Transverse colon (tissue), 4 donors: ENCODE results near the gene DHX58. TPM values are rescaled to one million over a fixed set of nuclear protein-coding genes. Genes with fewer than 3 reads are reported as not detected.

Source experiments
- DNase-seq: peaks from one replicate; pipeline ENCODE4 v3.0.0-alpha.2; 2019
- H3K27ac ChIP-seq, 4 donors: fragments of 200-600 bp; sonication (generic); 2 replicates each; pipeline ENCODE4 v1.5.1; 2016 to 2018; ENCODE audit warnings: inconsistent platforms in 4 of 4
- H3K27me3 ChIP-seq: fragments of 200-600 bp; sonication (generic); 2 replicates; pipeline ENCODE4 v1.5.1; 2017; ENCODE audit warnings: inconsistent platforms
- H3K36me3 ChIP-seq, 4 donors: fragments of 200-600 bp; sonication (generic); 2 replicates each; pipeline ENCODE4 v1.5.1; 2017 to 2019; ENCODE audit warnings: inconsistent platforms in 4 of 4
- H3K4me1 ChIP-seq, 4 donors: fragments of 200-600 bp; sonication (generic); 2 replicates each; pipeline ENCODE4 v1.5.1; 2017 to 2020; ENCODE audit warnings: inconsistent platforms in 4 of 4
- H3K4me3 ChIP-seq, 4 donors: fragments of 200-600 bp; sonication (generic); 1 replicate in 1 of 4; 2 replicates in 3 of 4; pipeline versions ENCODE4 v1.5.1 to v1.6.1; 2017 to 2019; ENCODE audit warnings: inconsistent platforms in 4 of 4
- H3K9me3 ChIP-seq, 2 donors: fragments of 200-600 bp; sonication (generic); 2 replicates each; pipeline ENCODE4 v1.5.1; 2017 to 2019; ENCODE audit warnings: inconsistent platforms in 2 of 2
- EP300 ChIP-seq: sonication (generic); formaldehyde crosslinking; IDR thresholded peaks from one replicate; pipeline ENCODE4 v1.6.1; 2017; ENCODE audit warnings: antibody characterized with exemption, low read depth
- POLR2A ChIP-seq: fragments of 450-650 bp; IDR thresholded peaks from one replicate; pipeline ENCODE4 v1.6.1; 2016; ENCODE audit warnings: antibody characterized with exemption, mild to moderate bottlenecking, moderate library complexity
- POLR2AphosphoS5 ChIP-seq, 3 donors: sonication (generic); formaldehyde crosslinking; IDR thresholded peaks; one replicate each; pipeline ENCODE4 v1.6.1; 2016; ENCODE audit warnings: antibody characterized with exemption in 3 of 3
- WGBS, 2 donors: methylation state at CpG; one replicate each; pipeline ENCODE4 v1.1.5; 2018; ENCODE audit warnings: low coverage in 1 of 2; 5-methylcytosine and 5-hydroxymethylcytosine counted together
- in situ Hi-C, 4 donors: fragments of 200-750 bp; cut with MboI; loops; one replicate each; pipeline versions ENCODE4 v1.15.0 to v1.15.1; 2017; ENCODE audit warnings: low sequenced_read_pairs in 3 of 4, low pct_ligation_motif_present in 1 of 4, low pct_unique_long_range_greater_than_20kb in 1 of 4
- intact Hi-C: fragments of 100-400 bp; cut with DNase I; formaldehyde crosslinking; loops from one replicate; pipeline ENCODE4 v1.15.1; 2023; ENCODE audit warnings: low total_unique reads
- total RNA-seq, 4 donors: library from RNA; depleted of rRNA; stranded (reverse); fragments of >200 nt; gene quantifications; one replicate each; pipeline ENCODE4 v1.1.0, GENCODE V29; 2016
- TF ChIP-seq, protein P1 (sequence below), 5 experiments: fragments of 200-600 bp in 3 of 5; fragments of 450-650 bp in 2 of 5; sonication (generic) in 3 of 5; IDR thresholded peaks; 1 replicate in 2 of 5; 2 replicates in 3 of 5; pipeline ENCODE4 v1.5.1; 2016 to 2017; ENCODE audit warnings: antibody characterized with exemption in 5 of 5, inconsistent platforms in 3 of 5, mild to moderate bottlenecking in 2 of 5, moderate library complexity in 1 of 5

The DHX58 gene
- total RNA-seq, 4 donors from 2014 or later: 4.6 to 14.6 (median 12.8) TPM

GRCh38 chr17:42087736-42088705, 24.5 kb downstream of the DHX58 start:
- Histone ChIP-seq H3K27me3 (peaks cover 27% of the 10 kb centered on the region), H3K4me1 (no peaks in the 10 kb centered on the region), H3K4me3 (no peak overlapping the region), H3K27ac (no peak overlapping the region), H3K9me3 (no peaks in the 10 kb centered on the region), H3K36me3 (no peaks in the 10 kb centered on the region)
- in situ Hi-C loops (loop anchor here in 1 of 4 donors (25.0 kb wide), 1 partner anchor 351 kb away; the partner anchor contains the start of gene HAP1), intact Hi-C loops (no loop called here)
- no peak for DNase-seq
- TF ChIP-seq POLR2AphosphoS5 (IDR thresholded peaks at IDR 0.05) (no peak), EP300 (no peak), POLR2A (no peak)
- TF ChIP-seq, protein P1, sequence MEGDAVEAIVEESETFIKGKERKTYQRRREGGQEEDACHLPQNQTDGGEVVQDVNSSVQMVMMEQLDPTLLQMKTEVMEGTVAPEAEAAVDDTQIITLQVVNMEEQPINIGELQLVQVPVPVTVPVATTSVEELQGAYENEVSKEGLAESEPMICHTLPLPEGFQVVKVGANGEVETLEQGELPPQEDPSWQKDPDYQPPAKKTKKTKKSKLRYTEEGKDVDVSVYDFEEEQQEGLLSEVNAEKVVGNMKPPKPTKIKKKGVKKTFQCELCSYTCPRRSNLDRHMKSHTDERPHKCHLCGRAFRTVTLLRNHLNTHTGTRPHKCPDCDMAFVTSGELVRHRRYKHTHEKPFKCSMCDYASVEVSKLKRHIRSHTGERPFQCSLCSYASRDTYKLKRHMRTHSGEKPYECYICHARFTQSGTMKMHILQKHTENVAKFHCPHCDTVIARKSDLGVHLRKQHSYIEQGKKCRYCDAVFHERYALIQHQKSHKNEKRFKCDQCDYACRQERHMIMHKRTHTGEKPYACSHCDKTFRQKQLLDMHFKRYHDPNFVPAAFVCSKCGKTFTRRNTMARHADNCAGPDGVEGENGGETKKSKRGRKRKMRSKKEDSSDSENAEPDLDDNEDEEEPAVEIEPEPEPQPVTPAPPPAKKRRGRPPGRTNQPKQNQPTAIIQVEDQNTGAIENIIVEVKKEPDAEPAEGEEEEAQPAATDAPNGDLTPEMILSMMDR (IDR thresholded peaks at IDR 0.05): no peak
- 36 to 60% methylated on average over 4 to 20 of the region's 20 CpGs for WGBS, 2 donors

- DNase-seq: no peak
- H3K27me3 ChIP-seq: peaks cover 27% of the 10 kb centered on the region
- no peaks in the 10 kb centered on the region for H3K9me3 ChIP-seq
- H3K27ac ChIP-seq: no peak overlapping the region
- H3K4me3 ChIP-seq: no peak overlapping the region
- in situ Hi-C loops: loop anchor here in 1 of 4 donors (25.0 kb wide), 1 partner anchor 350 kb away; the partner anchor contains the start of gene HAP1
- no peaks in the 10 kb centered on the region for H3K36me3 ChIP-seq
- H3K4me1 ChIP-seq: no peaks in the 10 kb centered on the region
- no peak for TF ChIP-seq POLR2AphosphoS5 (IDR thresholded peaks at IDR 0.05)
- TF ChIP-seq EP300: no peak
- TF ChIP-seq POLR2A: no peak
- TF ChIP-seq, protein P1 (IDR thresholded peaks at IDR 0.05): no peak
- intact Hi-C loops: no loop called here
- 70 to 78% methylated on average over 4 to 7 of the region's 7 CpGs for WGBS, 2 donors
Observed at GRCh38 chr17:42087042-42087701, 25.3 kb downstream of the DHX58 start.

DNA sequence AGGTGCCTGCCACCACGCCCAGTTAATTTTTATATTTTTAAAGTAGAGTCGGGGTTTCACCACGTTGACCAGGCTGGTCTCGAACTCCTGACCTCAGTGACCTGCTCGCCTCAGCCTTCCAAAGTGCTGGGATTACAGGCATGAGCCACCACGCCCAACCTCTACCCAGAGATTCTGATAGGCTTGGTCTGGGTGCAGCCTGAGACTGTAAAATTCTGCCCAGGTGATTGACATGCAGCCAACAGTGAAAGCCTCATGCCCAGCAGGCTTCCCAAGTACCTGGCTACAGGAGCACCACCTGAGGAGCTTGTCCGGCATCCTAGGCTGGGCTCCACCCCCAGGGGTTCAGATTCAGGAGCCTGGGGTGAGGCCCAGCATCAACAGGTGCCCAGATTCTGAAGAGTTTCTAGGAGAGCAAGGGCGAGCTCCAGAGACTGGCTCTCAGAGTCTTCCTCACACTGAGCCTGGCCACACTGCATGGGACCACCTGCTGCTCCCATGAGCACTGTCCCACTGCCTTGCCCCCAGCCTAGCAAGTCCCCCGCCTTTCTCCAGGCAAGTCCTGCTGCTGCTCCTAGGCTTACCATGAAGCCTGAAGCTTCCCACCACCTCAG, 30.9 kb downstream of the DHX58 start:
- no peaks in the 10 kb centered on the region for H3K9me3 ChIP-seq
- intact Hi-C loops (no loop called here), in situ Hi-C loops (loop anchor here in 1 of 4 donors (25.0 kb wide), 1 partner anchor 344 kb away; the partner anchor contains the start of gene HAP1)
- no peak for TF ChIP-seq POLR2A
- no peak for TF ChIP-seq EP300
- TF ChIP-seq POLR2AphosphoS5 (IDR thresholded peaks at IDR 0.05): no peak
- TF ChIP-seq, protein P1 (IDR thresholded peaks at IDR 0.05): no peak
- H3K4me3 ChIP-seq: no peak overlapping the region
- DNase-seq: no peak
- H3K4me1 ChIP-seq: no peaks in the 10 kb centered on the region
- H3K27me3 ChIP-seq: no peaks in the 10 kb centered on the region
- no peak overlapping the region for H3K27ac ChIP-seq
- no peaks in the 10 kb centered on the region for H3K36me3 ChIP-seq
- WGBS, 2 donors: 47% methylated on average over 9 of the region's 9 CpGs; no CpG with 5 or more reads in 1 of the 2 donors
